Liver (tissue), 3 donors: ENCODE measurements around the gene GBA2.

ENCODE experiments used
- FOXA1 ChIP-seq: IDR thresholded peaks from 2 replicates; pipeline ENCODE4 v1.6.1; 2016; ENCODE audit warnings: antibody characterized with exemption
- GABPA ChIP-seq, 2 donors: IDR thresholded peaks in 1 of 2; conservative IDR thresholded peaks in 1 of 2; 2 replicates each; pipeline ENCODE4 v1.6.1; 2016; ENCODE audit warnings: antibody characterized with exemption in 2 of 2, mild to moderate bottlenecking in 1 of 2, moderate library complexity in 1 of 2
- JUND ChIP-seq, 2 donors: IDR thresholded peaks; 2 replicates each; pipeline ENCODE4 v1.6.1; 2016; ENCODE audit warnings: antibody characterized with exemption in 2 of 2
- RAD21 ChIP-seq, 2 donors: IDR thresholded peaks; 2 replicates each; pipeline ENCODE4 v1.6.1; 2016; ENCODE audit warnings: antibody characterized with exemption in 2 of 2, mild to moderate bottlenecking in 2 of 2
- RXRA ChIP-seq, 2 donors: IDR thresholded peaks; 2 replicates each; pipeline ENCODE4 v1.6.1; 2017 to 2018; ENCODE audit warnings: antibody characterized with exemption in 2 of 2, mild to moderate bottlenecking in 1 of 2
- TAF1 ChIP-seq: conservative IDR thresholded peaks from 2 replicates; pipeline ENCODE4 v1.6.1; 2016; ENCODE audit warnings: antibody characterized with exemption, mild to moderate bottlenecking
- YY1 ChIP-seq: IDR thresholded peaks from 2 replicates; pipeline ENCODE4 v1.6.1; 2016; ENCODE audit warnings: antibody characterized with exemption, mild to moderate bottlenecking
- TF ChIP-seq, protein P1 (sequence below): fragments of 150-350 bp; IDR thresholded peaks from 2 replicates; pipeline ENCODE4 v1.5.1; 2017; ENCODE audit warnings: improper control_type of control experiment, low read depth, low read length; ENCODE audit not compliant: missing input control
- TF ChIP-seq, protein P2 (sequence below): IDR thresholded peaks from 2 replicates; pipeline ENCODE4 v1.6.1; 2016; ENCODE audit warnings: antibody characterized with exemption, mild to moderate bottlenecking
- TF ChIP-seq, protein P3 (sequence below): IDR thresholded peaks from 2 replicates; pipeline ENCODE4 v1.6.1; 2016; ENCODE audit warnings: antibody characterized with exemption
- donor health status: healthy.
- donor health status: healthy.

- TF ChIP-seq, protein P1, sequence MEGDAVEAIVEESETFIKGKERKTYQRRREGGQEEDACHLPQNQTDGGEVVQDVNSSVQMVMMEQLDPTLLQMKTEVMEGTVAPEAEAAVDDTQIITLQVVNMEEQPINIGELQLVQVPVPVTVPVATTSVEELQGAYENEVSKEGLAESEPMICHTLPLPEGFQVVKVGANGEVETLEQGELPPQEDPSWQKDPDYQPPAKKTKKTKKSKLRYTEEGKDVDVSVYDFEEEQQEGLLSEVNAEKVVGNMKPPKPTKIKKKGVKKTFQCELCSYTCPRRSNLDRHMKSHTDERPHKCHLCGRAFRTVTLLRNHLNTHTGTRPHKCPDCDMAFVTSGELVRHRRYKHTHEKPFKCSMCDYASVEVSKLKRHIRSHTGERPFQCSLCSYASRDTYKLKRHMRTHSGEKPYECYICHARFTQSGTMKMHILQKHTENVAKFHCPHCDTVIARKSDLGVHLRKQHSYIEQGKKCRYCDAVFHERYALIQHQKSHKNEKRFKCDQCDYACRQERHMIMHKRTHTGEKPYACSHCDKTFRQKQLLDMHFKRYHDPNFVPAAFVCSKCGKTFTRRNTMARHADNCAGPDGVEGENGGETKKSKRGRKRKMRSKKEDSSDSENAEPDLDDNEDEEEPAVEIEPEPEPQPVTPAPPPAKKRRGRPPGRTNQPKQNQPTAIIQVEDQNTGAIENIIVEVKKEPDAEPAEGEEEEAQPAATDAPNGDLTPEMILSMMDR: no peak
- TF ChIP-seq GABPA (IDR thresholded peaks at IDR 0.05 in 1 of 2, conservative IDR thresholded peaks at IDR 0.05 in 1 of 2) (no peak), YY1 (no peak), RXRA (IDR thresholded peaks at IDR 0.05) (no peak), RAD21 (IDR thresholded peaks at IDR 0.05) (no peak), FOXA1 (no peak), JUND (IDR thresholded peaks at IDR 0.05) (no peak), TAF1 (no peak)
- TF ChIP-seq, protein P2, sequence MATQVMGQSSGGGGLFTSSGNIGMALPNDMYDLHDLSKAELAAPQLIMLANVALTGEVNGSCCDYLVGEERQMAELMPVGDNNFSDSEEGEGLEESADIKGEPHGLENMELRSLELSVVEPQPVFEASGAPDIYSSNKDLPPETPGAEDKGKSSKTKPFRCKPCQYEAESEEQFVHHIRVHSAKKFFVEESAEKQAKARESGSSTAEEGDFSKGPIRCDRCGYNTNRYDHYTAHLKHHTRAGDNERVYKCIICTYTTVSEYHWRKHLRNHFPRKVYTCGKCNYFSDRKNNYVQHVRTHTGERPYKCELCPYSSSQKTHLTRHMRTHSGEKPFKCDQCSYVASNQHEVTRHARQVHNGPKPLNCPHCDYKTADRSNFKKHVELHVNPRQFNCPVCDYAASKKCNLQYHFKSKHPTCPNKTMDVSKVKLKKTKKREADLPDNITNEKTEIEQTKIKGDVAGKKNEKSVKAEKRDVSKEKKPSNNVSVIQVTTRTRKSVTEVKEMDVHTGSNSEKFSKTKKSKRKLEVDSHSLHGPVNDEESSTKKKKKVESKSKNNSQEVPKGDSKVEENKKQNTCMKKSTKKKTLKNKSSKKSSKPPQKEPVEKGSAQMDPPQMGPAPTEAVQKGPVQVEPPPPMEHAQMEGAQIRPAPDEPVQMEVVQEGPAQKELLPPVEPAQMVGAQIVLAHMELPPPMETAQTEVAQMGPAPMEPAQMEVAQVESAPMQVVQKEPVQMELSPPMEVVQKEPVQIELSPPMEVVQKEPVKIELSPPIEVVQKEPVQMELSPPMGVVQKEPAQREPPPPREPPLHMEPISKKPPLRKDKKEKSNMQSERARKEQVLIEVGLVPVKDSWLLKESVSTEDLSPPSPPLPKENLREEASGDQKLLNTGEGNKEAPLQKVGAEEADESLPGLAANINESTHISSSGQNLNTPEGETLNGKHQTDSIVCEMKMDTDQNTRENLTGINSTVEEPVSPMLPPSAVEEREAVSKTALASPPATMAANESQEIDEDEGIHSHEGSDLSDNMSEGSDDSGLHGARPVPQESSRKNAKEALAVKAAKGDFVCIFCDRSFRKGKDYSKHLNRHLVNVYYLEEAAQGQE: no peak
- TF ChIP-seq, protein P3, sequence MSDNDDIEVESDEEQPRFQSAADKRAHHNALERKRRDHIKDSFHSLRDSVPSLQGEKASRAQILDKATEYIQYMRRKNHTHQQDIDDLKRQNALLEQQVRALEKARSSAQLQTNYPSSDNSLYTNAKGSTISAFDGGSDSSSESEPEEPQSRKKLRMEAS: no peak
Measured at GRCh38 chr9:35705836-35706430, 43.1 kb downstream of the GBA2 start.
